VCaP (cell line): ENCODE measurements around the gene TRPV2.

Source experiments
- H3K27ac ChIP-seq: fragments of 450-650 bp; 2 replicates; pipeline ENCODE4 v1.5.1; 2017
- CTCF ChIP-seq: fragments of 450-650 bp; conservative IDR thresholded peaks from 2 replicates; pipeline ENCODE4 v1.5.1; 2017; ENCODE audit warnings: mild to moderate bottlenecking, moderate library complexity

The TRPV2 gene

GRCh38 chr17:16428098-16428882 is 12.9 kb downstream of the TRPV2 start:
- TF ChIP-seq CTCF: peak; percentile 64
- H3K27ac ChIP-seq: no peak overlapping the region

GRCh38 chr17:16429083-16429482 is 13.7 kb downstream of the TRPV2 start:
- TF ChIP-seq CTCF: no peak
- H3K27ac ChIP-seq: no peak overlapping the region

- H3K27ac ChIP-seq: no peak overlapping the region
- no peak for TF ChIP-seq CTCF
Measured at GRCh38 chr17:16430650-16431049, 15.3 kb downstream of the TRPV2 start.

- TF ChIP-seq CTCF: no peak
Measured at GRCh38 chr17:16432017-16432416, 16.6 kb downstream of the TRPV2 start.

GRCh38 chr17:16433514-16433913 is 18.1 kb downstream of the TRPV2 start:
- no peak overlapping the region for H3K27ac ChIP-seq
- TF ChIP-seq CTCF: no peak

More at GRCh38 chr17:16432017-16432416, 16.6 kb downstream of the TRPV2 start:
- no peak overlapping the region for H3K27ac ChIP-seq

- no peak for TF ChIP-seq CTCF
- H3K27ac ChIP-seq: no peak overlapping the region
Measured at GRCh38 chr17:16434662-16435061, 19.3 kb downstream of the TRPV2 start.

- H3K27ac ChIP-seq: no peak overlapping the region
- no peak for TF ChIP-seq CTCF
Measured at GRCh38 chr17:16435925-16436886, 20.8 kb downstream of the TRPV2 start.
